HG02885 (cell line): ENCODE results near the gene GLI1.
A peak's percentile ranks its signal among the peaks of the same experiment; 100 is the strongest.

Experiments used
- ATAC-seq: cut with Tn5 transposase; IDR thresholded peaks from one replicate; pipeline ENCODE4 v1.9.1; 2021; ENCODE audit warnings: mild to moderate bottlenecking; ENCODE audit not compliant: unreplicated experiment, poor library complexity

The GLI1 gene

DNA sequence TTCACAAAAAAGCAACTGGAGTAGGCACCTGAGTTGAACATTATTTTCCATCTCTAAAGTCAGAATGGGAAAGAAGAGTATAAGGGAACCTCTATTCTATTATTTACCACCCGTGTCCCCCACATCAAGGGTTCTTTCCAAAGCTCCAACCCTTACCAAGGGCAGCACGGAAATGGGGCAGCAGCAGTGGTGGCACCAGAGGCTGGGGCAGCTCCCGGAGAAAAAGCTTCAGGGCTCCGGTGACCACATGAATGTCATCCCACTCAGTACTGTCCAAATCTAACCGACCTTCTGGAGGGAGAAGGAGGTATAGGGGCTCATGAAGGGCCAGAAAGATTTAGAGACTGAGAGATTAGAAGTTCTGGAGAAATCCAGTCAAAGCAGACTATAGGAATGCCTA is 14.3 kb downstream of the GLI1 start:
- no peak for ATAC-seq

DNA sequence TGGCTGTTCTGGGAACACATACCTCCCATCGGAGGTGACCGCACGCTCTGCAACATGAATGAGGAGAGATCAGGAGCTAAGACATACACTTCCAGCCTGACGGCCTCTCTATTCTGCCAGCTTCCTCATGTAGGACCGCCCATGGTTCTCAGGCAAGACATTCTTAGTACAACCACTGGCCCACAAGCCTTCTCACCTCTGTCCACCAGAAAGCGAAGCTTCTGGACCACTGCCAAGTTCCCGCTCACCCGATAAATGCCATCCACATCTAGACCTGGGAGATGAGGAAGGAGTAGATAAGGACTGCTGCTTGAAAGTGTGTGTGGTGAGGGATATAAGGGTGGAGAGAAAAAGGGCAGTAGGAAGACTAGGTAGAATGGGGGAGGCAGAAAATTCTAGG is 14.8 kb downstream of the GLI1 start:
- ATAC-seq = no peak

DNA sequence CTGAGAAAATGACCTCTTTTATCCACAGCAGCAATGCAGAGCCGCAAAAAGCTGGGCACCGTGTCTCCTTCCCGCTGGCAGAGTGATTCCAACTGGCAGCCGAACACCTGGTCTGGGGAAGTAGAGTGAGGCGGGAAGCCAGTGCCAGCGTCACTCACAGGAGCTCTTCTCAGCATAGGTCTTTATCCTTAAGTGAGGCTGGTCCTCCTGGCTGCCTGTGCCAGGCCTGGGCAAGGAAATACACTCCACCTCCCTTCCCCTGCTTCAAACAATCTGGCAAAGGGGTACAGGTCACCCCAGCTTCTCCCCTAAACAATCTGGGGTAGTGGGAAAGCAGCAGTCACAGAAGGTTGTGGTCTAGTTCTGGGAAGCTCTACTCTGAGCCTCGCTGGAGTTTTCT is 15.3 kb downstream of the GLI1 start:
- ATAC-seq = no peak

DNA sequence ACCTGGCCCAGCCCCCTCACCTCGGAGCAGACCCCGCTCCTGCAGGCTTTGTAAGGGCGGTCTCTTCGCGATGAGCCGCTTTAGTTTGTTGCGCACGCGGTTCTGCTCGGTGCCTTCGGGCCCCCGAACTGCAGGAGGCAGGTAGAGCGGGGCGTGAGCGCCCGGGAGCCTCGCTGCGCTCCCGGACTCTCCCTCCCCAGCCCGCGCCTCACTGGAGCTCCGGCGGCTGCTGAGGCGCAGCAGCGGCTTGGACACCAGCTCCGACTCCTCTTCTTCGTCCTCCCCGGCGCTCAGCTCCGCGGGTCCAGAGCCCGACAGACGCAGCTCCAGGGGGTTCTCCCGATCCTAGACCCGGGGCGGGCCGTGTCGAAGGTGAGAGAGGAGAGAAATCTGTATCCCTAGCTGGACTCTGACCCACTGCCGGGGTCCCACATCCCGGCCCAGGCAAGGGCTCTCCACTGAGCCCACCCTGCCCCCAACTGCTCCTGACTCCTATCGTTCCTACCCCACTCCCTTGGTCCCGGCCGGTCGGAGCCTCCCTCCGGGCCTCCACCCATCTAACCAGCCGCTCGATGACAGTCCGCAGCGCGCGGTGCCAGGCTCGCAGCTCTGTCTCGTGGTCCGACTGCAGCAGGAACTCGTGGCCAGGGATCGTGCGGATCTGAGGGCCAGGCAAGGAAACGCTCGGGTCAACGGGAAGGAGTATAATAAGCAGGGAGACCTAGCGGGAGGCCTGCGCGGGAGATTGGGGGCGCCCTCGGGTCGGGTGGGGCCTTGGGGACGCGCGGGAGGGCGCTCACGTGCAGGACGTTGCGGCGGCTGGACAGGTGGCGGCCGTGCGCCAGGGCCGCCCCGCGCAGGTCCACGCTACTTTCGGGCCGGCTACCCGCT is 15.9 kb downstream of the GLI1 start:
- no peak for ATAC-seq

DNA sequence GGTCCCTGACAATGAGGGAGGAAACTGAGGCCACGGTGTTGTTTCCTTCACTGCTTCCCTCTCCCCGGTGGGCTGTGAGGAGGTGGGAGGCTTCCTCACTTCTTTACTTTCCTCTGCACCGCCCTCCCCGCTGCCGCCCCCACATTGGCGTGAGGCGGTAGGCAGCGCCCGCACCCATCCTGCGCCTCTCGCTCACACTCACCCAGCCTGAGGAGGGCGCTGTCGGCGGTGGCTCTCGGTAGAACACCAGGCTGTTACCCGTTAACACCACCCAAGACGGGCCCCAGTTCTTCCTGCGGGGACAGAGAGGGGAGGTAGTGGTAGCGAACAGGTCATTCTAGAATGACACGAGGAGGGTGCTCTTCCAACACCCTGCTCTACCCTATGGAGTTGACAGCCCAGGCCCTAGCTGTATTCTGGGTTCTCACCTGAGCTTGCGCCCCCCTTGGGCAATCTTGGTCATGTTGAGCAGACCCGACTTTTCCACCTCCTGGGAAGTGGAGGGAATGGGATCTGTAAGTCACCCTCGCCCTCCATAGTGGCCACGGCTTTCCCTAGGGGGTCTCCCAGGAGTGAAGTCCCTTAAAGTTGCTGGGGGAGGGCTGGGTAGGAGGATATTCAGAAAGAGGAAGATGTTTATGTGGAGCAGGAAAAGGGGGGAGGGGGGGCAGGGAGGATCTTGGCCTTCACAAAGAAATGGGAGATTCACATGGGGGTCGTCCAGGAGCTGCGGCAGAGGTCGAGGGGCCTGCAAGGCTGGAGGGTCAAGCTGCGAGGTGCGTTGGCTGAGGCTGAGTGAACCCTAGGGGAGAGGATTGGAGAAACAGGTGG is 16.8 kb downstream of the GLI1 start:
- no peak for ATAC-seq

DNA sequence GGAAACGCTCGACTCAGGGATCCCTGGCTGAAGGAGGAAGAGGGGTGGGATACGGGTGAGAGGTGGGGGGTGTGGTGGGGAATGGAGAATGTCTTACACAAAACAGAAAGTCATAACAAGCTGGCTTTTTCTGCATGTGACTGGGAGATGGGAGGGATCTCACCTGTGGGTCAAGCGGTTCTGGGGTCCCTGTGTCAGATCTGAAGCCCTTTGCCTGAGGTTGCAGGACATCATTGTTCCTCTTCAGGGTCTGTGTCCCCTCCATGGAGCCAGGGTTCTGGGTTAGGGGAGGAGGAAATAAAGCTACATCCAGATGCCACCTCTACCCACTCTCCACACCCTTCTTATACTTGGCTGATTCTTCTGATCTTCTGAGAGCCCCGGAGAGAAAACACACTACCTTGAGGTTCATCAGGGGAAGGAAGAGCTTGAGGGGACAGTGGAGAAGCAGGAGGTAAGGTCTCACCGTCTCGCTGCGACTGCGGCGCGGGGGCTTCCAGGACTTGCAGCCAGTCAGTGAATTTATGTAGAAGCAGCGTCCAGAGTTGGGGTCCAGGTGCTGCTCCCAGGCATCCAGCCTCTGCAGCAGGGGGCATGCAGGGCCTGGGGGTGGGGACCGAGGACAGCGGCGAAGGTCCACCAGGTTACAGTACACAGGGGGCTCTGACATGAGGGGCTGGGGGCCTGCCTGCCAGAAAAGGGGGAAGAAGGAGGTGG is 17.6 kb downstream of the GLI1 start:
- ATAC-seq = no peak

DNA sequence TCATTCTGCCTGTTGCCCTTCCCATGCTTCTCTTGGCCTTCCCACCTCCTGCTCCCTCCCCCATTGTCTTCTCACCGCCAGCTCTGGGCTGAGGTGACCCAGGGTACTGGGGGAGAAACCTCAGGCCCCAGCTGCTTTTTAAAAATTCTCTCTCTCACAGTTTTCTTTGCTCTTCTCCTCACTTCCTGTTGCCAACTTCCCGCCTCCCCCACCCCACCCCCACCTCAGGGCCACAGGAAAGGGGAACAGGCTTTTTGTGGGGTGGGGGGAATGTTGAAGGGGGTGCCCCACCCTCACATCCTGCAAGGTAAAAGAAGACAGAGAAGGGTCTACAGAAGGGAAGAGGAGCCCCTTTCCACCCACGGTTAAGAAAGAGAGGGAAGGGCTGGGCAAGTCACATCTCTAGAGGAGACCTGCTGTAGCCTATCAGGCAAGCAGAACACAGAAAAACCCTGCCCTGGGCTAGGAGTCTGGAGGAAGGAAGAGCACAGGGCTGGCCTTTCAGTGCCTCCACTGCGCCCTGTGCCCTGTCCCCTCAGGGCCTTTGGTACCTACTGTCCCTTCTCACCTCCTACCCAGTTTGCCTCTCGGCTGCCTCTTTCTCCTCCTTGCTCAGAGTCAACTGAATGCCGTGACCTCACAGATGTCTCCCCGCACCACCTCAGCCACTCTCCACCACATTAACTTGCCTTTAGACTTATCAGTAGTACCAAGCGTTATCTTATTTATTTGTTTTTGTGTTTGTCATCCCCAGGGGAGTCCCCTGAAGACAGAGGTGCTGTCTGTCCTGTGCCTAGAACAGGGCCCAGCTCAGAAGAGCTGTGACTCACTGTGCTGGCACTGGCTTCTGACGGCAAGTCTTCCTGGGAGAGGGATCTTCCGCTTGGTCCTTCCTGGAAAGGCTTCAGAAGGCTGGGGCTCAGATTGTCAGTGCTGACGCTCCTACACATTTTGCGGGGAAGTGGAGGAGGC is 18.4 kb downstream of the GLI1 start:
- peak; percentile 37 for ATAC-seq

DNA sequence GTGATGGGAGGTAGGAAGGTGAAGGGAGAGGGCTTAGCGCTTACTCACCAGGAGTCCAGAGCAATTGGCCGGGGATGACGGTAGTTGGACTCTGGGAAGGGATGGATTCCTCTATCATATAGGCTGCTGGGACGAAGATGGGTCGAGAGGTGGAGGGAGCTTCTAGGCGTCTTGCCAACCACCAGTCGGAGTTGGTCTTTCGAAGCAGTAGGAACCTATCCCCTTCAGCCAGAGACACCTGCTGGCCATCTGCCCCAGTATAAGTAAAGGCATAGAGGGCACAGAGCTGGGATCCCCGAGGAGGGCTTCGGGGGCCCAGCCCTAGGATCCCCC is 19.4 kb downstream of the GLI1 start:
- ATAC-seq = peak; percentile 16

DNA sequence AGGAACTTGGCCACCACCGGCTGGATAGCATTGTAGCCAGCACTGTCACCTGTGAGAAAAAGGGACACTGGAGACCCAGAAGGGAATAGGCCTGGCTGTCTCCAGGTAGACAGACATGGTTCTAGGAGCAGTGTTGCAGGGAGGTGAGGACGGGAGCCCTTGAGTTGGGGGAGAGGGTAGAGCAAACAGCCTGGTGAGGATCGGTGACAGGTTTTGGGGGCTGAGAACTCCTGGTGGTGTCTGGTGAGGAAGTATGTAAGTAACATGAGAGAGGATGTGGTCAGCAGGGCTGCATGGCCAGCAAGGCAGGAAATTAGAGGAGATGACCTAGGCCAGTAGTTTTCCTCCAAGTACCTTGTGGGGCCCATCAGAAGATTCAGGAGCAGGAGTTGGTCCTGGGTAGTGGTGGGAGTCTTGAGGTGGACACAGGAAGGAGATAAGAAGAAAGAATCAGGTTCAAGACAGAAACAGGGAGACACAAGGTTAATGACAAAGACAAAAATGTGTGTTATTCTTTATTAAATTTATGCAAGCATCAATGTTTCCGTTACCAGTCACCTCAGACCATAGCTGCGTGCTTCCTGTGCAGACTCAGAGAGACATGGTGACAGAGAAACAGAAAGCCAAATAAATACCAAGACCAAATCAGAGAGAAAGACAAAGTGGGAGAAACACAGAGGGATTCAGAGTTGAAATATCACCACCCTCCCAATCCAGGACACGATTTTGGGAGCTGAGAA is 20.0 kb downstream of the GLI1 start, which contains the start of gene ARHGAP9:
ARHGAP9 (minus strand) TSS at position 491 of the 740 bp plus-strand sequence; CDS start at position 31, 460 bp downstream.
- peak; percentile 37 for ATAC-seq

DNA sequence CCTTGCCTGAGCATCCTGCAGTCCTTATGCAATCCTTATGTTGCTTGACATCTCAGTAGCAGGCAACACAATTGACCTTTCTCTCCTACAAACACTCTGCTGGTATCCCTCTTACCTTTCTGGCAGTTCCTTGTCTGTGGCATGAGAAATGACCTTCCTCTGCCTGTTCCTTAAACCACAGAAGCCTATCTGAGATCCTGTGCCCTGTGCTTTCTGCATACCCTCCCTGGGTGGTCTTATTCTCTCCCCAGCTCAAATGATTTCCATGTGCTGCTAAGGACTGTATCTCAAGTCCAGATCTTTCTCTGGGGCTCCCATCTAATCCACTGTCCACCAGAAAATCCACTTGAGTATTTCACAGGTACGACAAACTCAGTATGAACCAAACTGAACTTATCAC is 22.1 kb downstream of the GLI1 start:
- ATAC-seq = no peak

DNA sequence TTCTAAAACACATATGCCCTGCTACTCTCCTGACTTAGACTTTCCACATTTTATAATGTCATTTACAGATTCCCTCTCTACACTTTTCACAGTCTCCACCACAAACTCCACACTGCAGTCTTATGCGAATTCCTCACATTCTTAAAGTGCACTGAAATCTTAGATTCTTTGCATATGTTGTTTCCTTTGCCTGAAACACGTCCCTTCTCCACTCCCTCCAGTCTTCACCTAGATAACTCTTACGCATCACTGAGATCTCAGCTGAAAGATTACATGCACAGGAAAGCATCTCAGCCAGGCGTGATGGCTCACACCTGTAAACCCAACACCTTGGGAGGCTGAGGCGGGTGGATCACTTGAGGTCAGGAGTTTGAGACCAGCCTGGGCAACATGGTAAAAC is 23.9 kb downstream of the GLI1 start:
- ATAC-seq = no peak

DNA sequence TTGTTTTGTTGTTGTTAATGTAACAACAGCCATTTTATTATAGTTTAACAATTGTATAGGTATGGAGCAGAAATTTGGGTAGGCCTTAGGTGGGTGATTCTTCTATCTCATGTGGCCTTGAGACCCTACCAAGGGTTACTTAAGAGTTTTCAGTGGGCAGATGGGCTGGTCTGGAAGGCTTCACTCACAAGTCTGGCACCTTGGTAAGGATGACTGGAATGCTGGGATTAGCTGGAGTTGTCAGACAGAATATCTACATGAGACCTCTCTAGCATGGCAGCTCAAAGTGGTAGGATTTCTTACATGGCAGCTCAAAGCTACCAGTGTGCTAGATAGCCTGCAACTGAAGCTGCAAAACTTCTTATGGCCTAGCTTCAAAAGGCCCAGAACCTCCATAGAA is 26.1 kb downstream of the GLI1 start:
- no peak for ATAC-seq

DNA sequence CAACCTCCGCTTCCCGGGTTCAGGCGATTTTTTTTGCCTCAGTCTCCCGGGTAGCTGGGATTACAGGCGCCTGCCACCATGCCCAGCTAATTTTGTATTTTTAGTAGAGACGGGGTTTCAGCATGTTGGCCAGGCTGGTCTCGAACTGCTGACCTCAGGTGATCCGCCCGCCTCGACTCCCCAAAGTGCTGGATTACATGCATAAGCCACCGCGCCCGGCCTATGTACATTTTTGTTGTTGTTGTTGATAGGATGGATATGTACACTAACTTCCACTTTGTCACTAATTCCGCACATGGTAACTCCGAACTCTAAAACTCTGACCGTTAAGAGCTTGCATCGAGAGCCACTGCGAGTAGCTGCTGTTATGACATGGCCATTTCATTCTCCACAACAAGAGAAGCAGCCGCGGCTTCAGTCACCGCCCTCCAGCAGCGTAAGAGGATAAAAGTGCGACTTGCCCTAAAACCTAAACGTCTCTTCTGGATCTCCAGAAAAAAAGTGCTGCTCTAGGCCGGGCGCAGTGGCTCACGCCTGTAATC is 27.5 kb downstream of the GLI1 start:
- no peak for ATAC-seq

DNA sequence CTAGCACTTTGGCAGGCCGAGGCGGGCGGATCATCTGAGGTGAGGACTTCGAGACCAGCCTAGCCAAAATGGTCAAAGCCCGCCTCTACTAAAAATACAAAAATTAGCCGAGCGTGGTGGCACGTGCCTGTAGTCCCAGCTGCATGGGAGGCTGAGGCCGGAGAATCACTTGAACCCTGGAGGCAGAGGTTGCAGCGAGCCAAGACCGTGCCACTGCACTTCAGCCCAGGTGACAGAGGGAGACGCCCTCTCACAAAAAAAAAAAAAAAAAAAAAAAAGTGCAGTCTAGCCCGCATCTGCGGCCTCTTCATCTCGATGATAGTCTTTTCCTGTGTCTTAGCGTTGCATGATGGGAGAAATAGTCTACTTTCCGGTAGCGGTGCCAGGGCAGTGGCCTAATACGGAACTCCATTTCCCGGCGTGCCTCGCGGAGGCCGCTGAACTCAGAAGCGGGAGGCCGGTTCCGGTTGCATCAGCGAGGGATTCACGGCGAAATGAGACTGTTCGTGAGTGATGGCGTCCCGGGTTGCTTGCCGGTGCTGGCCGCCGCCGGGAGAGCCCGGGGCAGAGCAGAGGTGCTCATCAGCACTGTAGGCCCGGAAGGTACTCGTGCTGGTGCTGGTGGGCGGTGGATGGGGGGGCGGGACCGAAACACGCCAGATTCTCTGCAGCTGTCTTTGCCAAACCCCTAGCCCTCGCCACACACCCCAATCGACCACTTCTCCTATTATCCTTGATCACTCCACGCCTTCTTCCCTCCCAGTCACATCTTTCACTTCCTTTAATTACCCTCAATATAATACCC is 28.2 kb downstream of the GLI1 start, which contains the start of gene MARS1:
MARS1 (plus strand) TSS at position 472 of the 805 bp plus-strand sequence; CDS start at position 495, 23 bp downstream.
- peak; percentile 99 for ATAC-seq

DNA sequence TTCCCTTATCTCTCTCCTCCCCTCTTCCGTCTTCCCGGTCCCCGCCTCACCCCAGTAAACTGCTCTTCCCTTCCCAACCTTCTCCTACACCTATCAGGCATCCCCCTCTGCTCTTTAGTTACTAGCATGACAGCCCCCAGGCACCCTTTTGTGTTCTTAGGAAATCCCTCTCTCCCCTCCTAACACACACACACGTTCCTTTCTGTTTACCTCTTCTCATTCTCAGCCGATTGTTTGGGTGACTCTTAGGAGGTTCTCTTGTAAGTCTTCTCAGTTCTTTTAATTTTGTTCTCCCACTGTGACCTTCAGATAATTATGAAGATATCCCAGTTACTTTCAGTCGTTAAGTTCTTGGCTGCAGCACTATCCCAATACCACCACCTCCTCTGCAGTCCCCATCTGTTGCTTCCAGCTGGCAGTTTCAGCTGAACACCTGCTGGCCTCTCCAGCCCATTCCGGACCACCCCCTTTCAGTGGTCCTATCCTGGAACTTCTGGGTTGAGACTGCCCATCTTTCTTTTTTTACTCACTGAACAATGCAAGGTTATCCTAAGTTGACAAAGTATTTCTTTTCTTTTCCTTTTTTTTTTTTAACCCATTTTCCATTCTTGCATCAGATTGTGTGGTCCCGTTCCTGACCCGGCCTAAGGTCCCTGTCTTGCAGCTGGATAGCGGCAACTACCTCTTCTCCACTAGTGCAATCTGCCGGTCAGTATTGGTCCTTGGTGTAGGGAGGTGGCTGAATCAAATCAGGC is 29.0 kb downstream of the GLI1 start:
- no peak for ATAC-seq

DNA sequence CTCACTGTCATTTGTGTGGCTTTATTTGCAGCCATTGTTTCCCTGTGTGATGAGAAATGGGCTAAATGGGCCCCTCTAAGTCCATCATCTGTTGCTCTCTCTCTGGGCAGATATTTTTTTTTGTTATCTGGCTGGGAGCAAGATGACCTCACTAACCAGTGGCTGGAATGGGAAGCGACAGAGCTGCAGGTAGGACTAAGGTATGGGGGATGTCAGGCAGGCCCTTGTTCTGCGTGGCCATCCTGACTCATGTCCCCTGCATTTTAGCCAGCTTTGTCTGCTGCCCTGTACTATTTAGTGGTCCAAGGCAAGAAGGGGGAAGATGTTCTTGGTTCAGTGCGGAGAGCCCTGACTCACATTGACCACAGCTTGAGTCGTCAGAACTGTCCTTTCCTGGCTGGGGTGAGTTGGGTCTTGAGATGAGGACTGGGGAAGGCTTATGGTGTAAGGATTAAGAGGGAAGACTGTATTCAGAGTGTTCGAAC is 29.6 kb downstream of the GLI1 start:
- ATAC-seq = no peak

DNA sequence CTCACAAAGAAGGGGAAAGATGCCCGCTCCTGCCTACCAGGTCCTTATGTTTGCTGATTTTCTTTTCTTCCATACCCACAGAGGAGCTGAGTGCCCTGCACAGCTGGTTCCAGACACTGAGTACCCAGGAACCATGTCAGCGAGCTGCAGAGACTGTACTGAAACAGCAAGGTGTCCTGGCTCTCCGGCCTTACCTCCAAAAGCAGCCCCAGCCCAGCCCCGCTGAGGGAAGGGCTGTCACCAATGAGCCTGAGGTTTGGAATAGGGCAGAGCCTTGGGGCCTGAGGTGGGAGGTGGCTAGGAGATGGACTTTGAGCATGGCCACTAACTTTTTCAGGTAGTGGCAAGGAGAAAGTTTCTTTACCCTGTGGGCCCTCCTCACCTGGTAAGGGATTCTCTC is 30.5 kb downstream of the GLI1 start:
- ATAC-seq = no peak
